ENCODE data around the gene BCL2A1.
"Not testable (repeated sequence)": the region's sequence is repeated elsewhere in the genome, so short reads cannot be mapped to it uniquely, and the experiment has no call there.

Gene BCL2A1

GRCh38 chr15:79970624-79971434 is at the start of gene BCL2A1:
Gene BCL2A1 (minus strand): TSS chr15:79971196. CDS start chr15:79971119, 77 bp downstream.
- no peak for DNase-seq (ENCODE audit: low read depth, low spot score)

DNA sequence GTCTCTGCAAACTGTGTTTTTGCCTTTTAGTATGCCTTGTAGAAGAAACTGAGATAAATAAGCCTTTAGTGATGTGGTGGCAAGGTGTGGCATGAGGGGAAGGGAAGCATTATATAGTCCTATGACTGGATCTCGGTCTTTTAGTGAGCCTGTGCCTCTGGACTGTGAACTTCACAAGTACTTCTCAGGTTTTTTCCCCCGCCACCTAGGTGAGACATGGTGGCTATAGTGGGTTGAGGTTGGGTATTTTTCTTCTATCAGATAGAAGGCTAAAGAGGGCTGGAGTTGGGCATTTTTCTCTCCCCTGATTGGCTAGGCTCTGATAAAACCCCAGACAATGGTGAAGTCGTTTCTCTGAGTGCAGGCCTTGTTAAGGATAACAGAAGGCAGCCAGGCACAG is 49.7 kb upstream of the BCL2A1 start:
- DNase-seq (ENCODE audit: low read depth, low spot score), result no peak

DNA sequence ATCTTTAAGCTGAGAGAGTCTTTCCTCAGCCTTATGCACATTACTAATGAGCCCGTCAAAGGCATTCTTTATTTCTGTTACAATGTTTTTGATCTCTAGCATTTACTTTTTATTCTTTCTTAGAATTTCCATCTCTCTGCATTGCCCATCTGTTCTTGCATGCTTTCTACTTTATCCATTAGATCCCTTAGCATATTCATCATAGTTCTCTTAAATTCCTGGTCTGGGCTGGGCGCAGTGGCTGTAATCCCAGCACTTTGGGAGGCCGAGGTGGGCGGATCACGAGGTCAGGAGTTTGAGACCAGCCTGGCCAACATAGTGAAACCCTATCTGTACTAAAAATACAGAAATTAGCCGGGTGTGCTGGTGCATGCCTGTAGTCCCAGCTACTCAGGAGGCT is 49.2 kb upstream of the BCL2A1 start:
- not testable (repeated sequence) for DNase-seq (ENCODE audit: low read depth, low spot score)

DNA sequence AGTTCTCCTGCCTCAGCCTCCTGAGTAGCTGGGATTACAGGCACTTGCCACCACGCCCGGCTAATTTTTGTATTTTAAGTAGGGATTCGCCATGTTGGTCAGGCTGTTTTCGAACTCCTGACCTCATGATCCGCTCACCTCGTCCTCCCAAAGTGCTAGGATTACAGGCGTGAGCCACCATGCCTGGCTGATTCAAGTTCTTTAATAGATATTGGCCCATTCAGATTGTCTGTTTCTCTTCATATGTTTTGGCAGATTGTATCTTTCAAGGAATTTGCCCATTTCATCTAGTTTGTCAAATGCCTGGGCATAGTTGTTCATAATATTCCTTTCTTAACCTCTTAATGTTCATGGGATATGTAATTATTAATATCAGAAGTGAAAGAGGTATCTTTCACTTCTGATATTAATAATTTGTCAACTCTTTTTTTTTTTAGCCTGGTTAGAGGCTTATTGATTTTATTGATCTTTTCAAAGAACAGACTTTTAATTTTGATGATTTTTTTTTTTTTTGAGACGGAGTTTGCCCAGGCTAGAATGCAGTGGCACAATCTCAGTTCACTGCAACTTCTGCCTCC is 48.3 kb upstream of the BCL2A1 start:
- DNase-seq (ENCODE audit: low read depth, low spot score), result no peak

- not testable (repeated sequence) for DNase-seq (ENCODE audit: low read depth, low spot score)
These were observed 46.1 kb upstream of the BCL2A1 start for GRCh38 chr15:80017139-80017538.

DNA sequence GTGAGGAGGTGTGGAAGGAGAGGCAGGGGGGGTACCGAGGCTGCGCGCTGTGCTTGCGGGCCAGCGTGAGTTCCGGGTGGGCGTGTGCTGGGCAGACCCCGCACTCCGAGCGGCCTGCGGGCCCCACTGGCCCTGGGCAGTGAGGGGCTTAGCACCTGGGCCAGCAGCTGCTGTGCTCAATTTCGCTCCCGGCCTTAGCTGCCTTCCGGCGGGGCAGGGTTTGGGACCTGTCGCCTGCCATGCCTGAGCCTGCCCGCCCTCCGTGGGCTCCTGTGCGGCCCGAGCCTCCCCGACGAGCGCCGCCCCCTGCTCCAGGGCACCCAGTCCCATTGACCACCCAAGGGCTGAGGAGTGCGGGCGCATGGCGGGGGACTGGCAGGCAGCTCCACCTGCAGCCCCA is 45.5 kb upstream of the BCL2A1 start:
- not testable (repeated sequence) for DNase-seq (ENCODE audit: low read depth, low spot score)

GRCh38 chr15:80015156-80015555 is 44.2 kb upstream of the BCL2A1 start:
- DNase-seq (ENCODE audit: low read depth, low spot score), result no peak

DNA sequence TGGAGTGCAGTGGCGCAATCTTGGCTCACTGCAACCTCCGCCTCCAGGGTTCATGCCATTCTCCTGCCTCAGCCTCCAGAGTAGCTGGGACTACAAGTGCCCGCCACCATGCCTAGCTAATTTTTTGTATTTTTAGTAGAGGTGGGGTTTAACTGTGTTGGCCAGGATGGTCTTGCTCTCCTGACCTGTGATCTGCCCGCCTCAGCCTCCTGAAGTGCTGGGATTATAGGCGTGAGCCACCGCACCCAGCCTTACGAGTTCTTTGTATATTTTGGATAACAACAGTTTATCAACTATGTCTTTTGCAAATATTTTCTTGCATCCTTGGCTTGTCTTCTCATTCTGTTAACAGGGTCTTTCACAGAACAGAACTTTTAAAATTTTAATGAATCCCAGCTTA is 43.2 kb upstream of the BCL2A1 start:
- not testable (repeated sequence) for DNase-seq (ENCODE audit: low read depth, low spot score)

DNA sequence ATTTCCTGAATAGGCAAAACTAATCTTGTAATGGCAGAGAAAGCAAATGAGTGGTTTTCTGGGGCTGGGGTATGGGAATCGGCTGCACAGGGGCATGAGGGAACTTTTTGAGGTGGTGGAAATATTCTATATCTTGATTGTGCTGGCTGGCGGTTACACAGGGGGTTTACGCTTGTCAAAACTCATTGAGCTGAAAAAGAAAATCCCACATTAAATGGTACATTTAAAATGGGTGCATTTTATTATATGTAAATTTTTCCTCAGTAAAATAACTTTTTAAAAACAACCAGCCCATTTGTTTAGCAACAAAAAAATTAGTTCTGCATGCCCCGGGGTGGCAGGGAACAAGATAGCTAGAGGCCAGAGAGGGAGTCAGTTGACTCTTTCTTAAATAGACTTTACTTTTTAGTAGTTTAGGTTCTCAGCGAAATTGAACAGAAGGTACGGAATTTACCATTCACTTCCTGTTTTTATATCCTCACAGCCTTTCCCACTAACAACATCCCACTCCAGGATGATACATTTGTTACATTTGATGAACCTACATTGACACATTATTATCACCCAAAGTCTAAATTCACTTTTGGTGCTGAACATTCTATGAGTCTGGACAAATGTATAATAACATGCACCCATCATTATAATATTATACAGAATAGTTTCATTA is 41.2 kb upstream of the BCL2A1 start:
- DNase-seq (ENCODE audit: low read depth, low spot score), result no peak

GRCh38 chr15:80011596-80011995 is 40.6 kb upstream of the BCL2A1 start:
- DNase-seq (ENCODE audit: low read depth, low spot score), result no peak

DNA sequence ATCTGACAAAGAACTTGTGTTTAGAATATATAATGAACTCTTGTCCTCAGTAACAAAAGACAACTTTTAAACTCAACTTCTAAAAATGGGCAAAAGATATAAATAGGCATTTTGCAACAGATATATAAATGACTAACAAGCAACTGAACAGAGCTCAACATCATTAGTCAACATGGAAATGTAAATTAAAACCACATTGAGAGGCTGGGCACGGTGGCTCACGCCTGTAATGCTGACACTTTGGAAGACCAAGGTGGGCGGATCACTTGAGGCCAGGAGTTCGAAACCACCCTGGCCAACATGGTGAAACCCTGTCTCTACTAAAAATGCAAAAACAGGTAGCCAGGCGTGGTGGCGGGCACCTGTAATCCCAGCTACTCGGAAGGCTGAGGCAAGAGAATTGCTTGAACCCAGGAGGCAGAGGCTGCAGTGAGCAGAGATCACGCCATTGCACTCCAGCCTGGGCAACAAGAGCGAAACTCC is 40.1 kb upstream of the BCL2A1 start:
- DNase-seq (ENCODE audit: low read depth, low spot score), result not testable (repeated sequence)

GRCh38 chr15:80010131-80010673 is 39.2 kb upstream of the BCL2A1 start:
- no peak for DNase-seq (ENCODE audit: low read depth, low spot score)

DNA sequence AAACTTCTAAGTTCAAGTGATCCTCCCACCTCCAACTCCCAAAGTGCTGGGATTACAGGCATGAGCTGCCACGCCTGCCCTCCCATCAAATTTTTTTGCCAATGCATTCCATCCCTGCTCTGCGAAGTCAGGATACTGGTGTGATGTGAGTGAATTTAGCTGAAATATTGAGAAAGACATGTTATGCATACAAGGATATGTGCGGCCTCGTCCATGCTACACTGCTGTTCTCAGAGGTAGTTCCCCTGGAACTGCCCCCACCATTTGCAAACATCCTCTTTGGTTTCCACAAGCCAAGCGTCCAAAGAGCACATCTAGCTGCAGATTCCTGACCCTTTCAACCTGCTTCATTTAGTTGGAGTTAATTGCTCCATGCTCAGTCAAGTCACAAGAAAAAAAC is 36.5 kb upstream of the BCL2A1 start:
- DNase-seq (ENCODE audit: low read depth, low spot score), result no peak

DNA sequence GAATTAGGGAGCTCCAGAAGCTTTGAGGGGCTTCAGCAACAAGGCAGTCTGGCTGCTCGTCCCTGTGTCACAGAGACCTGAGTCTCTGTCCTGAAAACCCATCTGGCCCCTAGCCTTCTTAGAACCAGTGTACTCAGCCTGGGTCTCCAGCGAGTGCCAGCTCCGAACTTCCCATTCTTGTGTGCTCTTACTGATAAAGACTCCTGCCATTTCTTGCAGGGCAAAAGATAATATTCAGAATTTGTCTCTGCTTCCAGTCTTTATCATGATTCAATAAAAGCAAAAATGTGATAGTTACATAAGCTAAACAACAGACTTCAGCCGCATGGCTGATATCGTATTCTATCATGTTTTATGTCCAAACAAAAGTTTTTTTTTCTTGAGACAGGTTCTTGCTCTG is 36.0 kb upstream of the BCL2A1 start:
- no peak for DNase-seq (ENCODE audit: low read depth, low spot score)

DNA sequence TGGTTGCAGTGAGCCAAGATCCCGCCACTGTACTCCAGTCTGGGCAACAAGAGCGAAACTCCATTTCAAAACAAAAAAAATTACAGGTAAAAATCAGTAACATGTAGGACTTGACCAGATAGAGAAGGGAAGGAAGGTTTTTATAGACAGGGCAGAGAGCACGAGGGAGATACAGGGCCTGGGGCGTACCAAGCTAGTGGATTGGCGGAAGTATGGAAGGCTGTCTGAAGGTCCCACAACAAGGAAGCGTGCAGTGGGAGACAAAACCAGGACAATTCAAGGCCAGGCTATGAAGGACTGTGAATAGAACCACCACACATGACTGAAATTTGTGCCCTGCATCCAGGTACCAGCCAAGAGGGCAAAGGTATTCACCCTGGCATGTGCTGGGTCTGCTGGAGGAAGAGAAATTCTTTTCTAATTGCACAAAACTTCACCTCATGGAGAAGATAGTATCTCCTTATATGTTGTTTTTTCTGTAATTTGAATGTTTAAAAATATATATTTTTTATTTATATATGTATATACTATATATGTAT is 33.0 kb upstream of the BCL2A1 start:
- DNase-seq (ENCODE audit: low read depth, low spot score), result no peak

DNA sequence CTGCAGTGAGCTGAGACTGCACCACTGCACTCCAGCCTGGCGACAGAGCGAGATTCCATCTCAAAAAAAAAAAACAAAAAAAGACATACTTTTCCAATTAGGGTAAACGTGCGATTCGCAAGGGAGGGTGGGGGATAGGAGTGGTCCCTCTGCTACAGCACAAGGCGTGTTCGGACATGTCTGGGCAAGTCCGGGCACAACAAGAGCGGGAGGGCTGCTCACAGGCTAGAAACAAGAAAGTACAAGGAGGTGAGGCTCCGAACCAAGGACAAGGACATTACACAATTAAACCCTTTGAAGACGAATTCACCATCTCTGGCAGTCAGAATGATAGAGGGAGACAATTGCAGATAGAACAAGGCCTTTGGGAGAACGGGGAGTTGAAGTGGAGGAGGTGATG is 32.2 kb upstream of the BCL2A1 start:
- DNase-seq (ENCODE audit: low read depth, low spot score), result no peak

- no peak for DNase-seq (ENCODE audit: low read depth, low spot score)
These were observed 31.3 kb upstream of the BCL2A1 start for GRCh38 chr15:80002267-80002666.

DNA sequence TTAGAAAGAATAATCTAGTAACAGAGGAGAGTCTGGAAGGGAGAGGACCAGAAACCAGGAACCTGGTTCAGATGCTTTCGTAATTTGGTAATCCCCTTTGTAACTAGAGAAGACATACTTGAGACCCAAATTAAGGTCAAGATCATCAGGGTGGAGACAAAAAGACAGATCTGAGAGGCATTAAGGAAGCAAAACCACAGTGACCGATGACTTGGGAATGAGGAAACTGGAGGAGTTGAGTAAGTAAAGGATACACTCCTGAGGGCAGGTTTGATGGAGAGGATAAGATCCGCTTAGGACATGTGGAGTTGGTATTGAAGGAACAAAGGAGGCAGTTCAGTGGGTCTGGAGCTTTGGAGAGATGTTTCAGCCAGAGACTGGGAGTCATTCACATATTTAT is 23.6 kb upstream of the BCL2A1 start:
- no peak for DNase-seq (ENCODE audit: low read depth, low spot score)

DNA sequence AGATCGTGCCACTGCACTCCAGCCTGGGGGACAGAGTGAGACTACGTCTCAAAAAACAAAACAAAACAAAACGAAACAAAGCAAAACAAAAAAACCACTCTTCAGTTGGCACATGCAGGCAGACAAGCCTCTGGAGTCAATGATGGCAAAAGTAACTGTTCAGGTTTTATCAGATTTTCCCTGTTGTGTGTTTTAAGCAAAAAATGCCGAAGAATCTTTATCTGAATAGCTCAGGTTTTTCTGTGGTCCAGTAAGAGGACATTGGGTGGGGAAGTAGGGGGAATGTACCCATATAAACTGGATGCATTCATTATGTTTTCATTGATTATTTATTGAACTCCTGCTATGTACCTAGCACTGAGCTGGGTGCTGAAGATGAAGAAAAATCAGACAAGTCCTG is 20.8 kb upstream of the BCL2A1 start:
- DNase-seq (ENCODE audit: low read depth, low spot score), result no peak

DNA sequence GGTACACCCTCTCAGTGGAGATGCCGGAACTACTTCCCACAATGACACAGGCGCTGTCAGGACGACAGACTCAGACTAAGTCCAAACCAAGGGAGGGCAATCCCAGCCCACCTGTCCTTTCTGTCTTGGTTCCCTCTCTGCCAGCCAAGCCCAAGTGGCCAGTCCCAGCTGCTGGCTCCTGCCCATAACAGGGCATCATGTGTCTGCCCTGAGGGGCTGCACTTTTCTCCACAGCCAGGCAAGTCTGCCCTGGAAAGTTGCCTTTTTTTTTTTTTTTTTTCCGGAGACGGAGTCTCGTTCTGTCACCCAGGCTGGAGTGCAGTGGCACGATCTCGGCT is 20.0 kb upstream of the BCL2A1 start:
- no peak for DNase-seq (ENCODE audit: low read depth, low spot score)

GRCh38 chr15:79990280-79990996 is 19.4 kb upstream of the BCL2A1 start:
- DNase-seq (ENCODE audit: low read depth, low spot score), result no peak

DNA sequence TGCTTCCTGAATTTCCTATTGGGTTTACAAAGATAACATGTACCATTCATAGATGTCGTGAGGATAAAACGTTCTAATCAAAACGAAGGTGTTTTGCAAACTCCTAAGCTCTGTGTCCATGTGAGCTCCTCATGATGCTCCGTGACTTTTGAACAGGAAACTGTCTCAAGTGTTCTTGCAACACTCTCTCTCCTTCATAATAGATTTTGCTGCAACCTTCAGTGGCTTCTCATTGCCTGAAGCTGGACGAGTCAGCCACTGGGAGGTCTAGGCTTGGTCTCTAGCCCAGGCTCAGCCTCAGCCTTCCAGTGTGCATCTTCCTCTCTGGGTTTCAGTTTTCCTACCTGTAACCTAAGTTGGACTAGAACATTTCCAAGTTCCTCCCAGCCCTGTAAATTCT is 18.7 kb upstream of the BCL2A1 start:
- DNase-seq (ENCODE audit: low read depth, low spot score), result no peak
